Liver (tissue), 9 donors: ENCODE measurements around the gene OR2K2. TPM values are rescaled to one million over a fixed set of nuclear protein-coding genes. Genes with fewer than 3 reads are reported as not detected.

Experiments used
- DNase-seq: peaks from one replicate; pipeline ENCODE4 v3.0.0-alpha.2; 2017; ENCODE audit warnings: low spot score
- H3K27ac ChIP-seq, 2 donors: one replicate each; pipeline ENCODE4 v1.7.0; 2013; ENCODE audit warnings: inconsistent platforms in 2 of 2, low read length in 2 of 2, control low read depth in 1 of 2, low read depth in 1 of 2, mild to moderate bottlenecking in 1 of 2
- H3K27me3 ChIP-seq, 4 donors: one replicate each; pipeline versions ENCODE4 v1.6.1 to v1.7.0; 2013; ENCODE audit warnings: low read length in 3 of 4, inconsistent platforms in 1 of 4, mild to moderate bottlenecking in 1 of 4, moderate library complexity in 1 of 4; ENCODE audit not compliant: control insufficient read depth in 4 of 4, insufficient read depth in 4 of 4
- H3K36me3 ChIP-seq, 4 donors: one replicate each; pipeline versions ENCODE4 v1.6.1 to v1.7.0; 2013; ENCODE audit warnings: low read length in 3 of 4, mild to moderate bottlenecking in 3 of 4, low read depth in 1 of 4, moderate library complexity in 1 of 4; ENCODE audit not compliant: control insufficient read depth in 4 of 4, insufficient read depth in 3 of 4
- H3K4me1 ChIP-seq, 4 donors: one replicate each; pipeline versions ENCODE4 v1.6.1 to v1.7.0; 2013; ENCODE audit warnings: low read length in 3 of 4, mild to moderate bottlenecking in 3 of 4, moderate library complexity in 1 of 4; ENCODE audit not compliant: control insufficient read depth in 4 of 4, insufficient read depth in 4 of 4
- H3K4me3 ChIP-seq, 3 donors: one replicate each; pipeline versions ENCODE4 v1.6.1 to v1.7.0; 2013; ENCODE audit warnings: low read length in 3 of 3, control low read depth in 1 of 3, low read depth in 1 of 3, mild to moderate bottlenecking in 1 of 3
- H3K9ac ChIP-seq, 2 donors: one replicate each; pipeline ENCODE4 v1.7.0; 2013; ENCODE audit warnings: low read length in 2 of 2, mild to moderate bottlenecking in 2 of 2, moderate library complexity in 2 of 2, control low read depth in 1 of 2, low read depth in 1 of 2
- H3K9me3 ChIP-seq, 4 donors: one replicate each; pipeline versions ENCODE4 v1.6.1 to v1.7.0; 2013; ENCODE audit warnings: low read length in 3 of 4; ENCODE audit not compliant: control insufficient read depth in 4 of 4
- ATF3 ChIP-seq: IDR thresholded peaks from 2 replicates; pipeline ENCODE4 v1.6.1; 2016; ENCODE audit warnings: antibody characterized with exemption
- EGR1 ChIP-seq, 2 donors: IDR thresholded peaks; 2 replicates each; pipeline ENCODE4 v1.6.1; 2016 to 2018; ENCODE audit warnings: antibody characterized with exemption in 2 of 2, low read depth in 2 of 2
- FOXA1 ChIP-seq: IDR thresholded peaks from 2 replicates; pipeline ENCODE4 v1.6.1; 2016; ENCODE audit warnings: antibody characterized with exemption
- FOXA2 ChIP-seq: IDR thresholded peaks from 2 replicates; pipeline ENCODE4 v1.6.1; 2016; ENCODE audit warnings: antibody characterized with exemption
- GABPA ChIP-seq, 2 donors: IDR thresholded peaks in 1 of 2; conservative IDR thresholded peaks in 1 of 2; 2 replicates each; pipeline ENCODE4 v1.6.1; 2016; ENCODE audit warnings: antibody characterized with exemption in 2 of 2, mild to moderate bottlenecking in 1 of 2, moderate library complexity in 1 of 2
- HNF4A ChIP-seq, 2 donors: conservative IDR thresholded peaks; 2 replicates each; pipeline ENCODE4 v1.6.1; 2016; ENCODE audit warnings: antibody characterized with exemption in 2 of 2, mild to moderate bottlenecking in 2 of 2
- JUND ChIP-seq, 2 donors: IDR thresholded peaks; 2 replicates each; pipeline ENCODE4 v1.6.1; 2016; ENCODE audit warnings: antibody characterized with exemption in 2 of 2
- NR2F2 ChIP-seq: IDR thresholded peaks from 2 replicates; pipeline ENCODE4 v1.6.1; 2016; ENCODE audit warnings: antibody characterized with exemption
- RAD21 ChIP-seq, 2 donors: IDR thresholded peaks; 2 replicates each; pipeline ENCODE4 v1.6.1; 2016; ENCODE audit warnings: antibody characterized with exemption in 2 of 2, mild to moderate bottlenecking in 2 of 2
- RXRA ChIP-seq, 2 donors: IDR thresholded peaks; 2 replicates each; pipeline ENCODE4 v1.6.1; 2017 to 2018; ENCODE audit warnings: antibody characterized with exemption in 2 of 2, mild to moderate bottlenecking in 1 of 2
- SP1 ChIP-seq: IDR thresholded peaks from 2 replicates; pipeline ENCODE4 v1.6.1; 2018; ENCODE audit warnings: antibody characterized with exemption, mild to moderate bottlenecking
- TAF1 ChIP-seq: conservative IDR thresholded peaks from 2 replicates; pipeline ENCODE4 v1.6.1; 2016; ENCODE audit warnings: antibody characterized with exemption, mild to moderate bottlenecking
- ZBTB33 ChIP-seq: IDR thresholded peaks from 2 replicates; pipeline ENCODE4 v1.6.1; 2016; ENCODE audit warnings: antibody characterized with exemption
- WGBS: extraction: QIAGEN DNeasy Blood & Tissue Kit; methylation state at CpG from one replicate; pipeline ENCODE4 v1.1.7; 2013; 5-methylcytosine and 5-hydroxymethylcytosine counted together
- polyA plus RNA-seq, 2 donors: library from polyadenylated mRNA; stranded (reverse) in 1 of 2; unstranded in 1 of 2; fragments of 200-250 nt in 1 of 2; fragments of >200 nt in 1 of 2; fragmentation: Nextera tagmentation in 1 of 2; extraction: Ambion mirVana in 1 of 2; gene quantifications; one replicate each; pipeline versions ENCODE4 v1.2.1 to v1.2.3, GENCODE V29; 2013 to 2015
- total RNA-seq, 2 donors: library from RNA; depleted of rRNA; stranded (reverse); fragments of >200 nt; gene quantifications; one replicate each; pipeline ENCODE4 v1.2.3, GENCODE V29; 2014
- TF ChIP-seq, protein P1 (sequence below): IDR thresholded peaks from 2 replicates; pipeline ENCODE4 v1.6.1; 2016; ENCODE audit warnings: antibody characterized with exemption, mild to moderate bottlenecking
- donor health status: healthy.
- donor health status: healthy.
- donor health status: healthy.
- donor health status: healthy.
- donor health status: healthy.

The OR2K2 gene
- total and polyA plus RNA-seq, 4 donors, result not detected

- no peak overlapping the region for H3K9ac ChIP-seq
- TF ChIP-seq NR2F2, result no peak
- no peak for TF ChIP-seq ATF3
- no peak for TF ChIP-seq HNF4A (conservative IDR thresholded peaks at IDR 0.05)
- TF ChIP-seq RAD21 (IDR thresholded peaks at IDR 0.05), result no peak
- no peak for TF ChIP-seq ZBTB33
- TF ChIP-seq FOXA2, result no peak
- no peak for TF ChIP-seq EGR1 (IDR thresholded peaks at IDR 0.05; ENCODE audit: low read depth in 2 of 2)
- TF ChIP-seq, protein P1, sequence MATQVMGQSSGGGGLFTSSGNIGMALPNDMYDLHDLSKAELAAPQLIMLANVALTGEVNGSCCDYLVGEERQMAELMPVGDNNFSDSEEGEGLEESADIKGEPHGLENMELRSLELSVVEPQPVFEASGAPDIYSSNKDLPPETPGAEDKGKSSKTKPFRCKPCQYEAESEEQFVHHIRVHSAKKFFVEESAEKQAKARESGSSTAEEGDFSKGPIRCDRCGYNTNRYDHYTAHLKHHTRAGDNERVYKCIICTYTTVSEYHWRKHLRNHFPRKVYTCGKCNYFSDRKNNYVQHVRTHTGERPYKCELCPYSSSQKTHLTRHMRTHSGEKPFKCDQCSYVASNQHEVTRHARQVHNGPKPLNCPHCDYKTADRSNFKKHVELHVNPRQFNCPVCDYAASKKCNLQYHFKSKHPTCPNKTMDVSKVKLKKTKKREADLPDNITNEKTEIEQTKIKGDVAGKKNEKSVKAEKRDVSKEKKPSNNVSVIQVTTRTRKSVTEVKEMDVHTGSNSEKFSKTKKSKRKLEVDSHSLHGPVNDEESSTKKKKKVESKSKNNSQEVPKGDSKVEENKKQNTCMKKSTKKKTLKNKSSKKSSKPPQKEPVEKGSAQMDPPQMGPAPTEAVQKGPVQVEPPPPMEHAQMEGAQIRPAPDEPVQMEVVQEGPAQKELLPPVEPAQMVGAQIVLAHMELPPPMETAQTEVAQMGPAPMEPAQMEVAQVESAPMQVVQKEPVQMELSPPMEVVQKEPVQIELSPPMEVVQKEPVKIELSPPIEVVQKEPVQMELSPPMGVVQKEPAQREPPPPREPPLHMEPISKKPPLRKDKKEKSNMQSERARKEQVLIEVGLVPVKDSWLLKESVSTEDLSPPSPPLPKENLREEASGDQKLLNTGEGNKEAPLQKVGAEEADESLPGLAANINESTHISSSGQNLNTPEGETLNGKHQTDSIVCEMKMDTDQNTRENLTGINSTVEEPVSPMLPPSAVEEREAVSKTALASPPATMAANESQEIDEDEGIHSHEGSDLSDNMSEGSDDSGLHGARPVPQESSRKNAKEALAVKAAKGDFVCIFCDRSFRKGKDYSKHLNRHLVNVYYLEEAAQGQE, result no peak
- no peak for TF ChIP-seq JUND (IDR thresholded peaks at IDR 0.05)
- no peak for TF ChIP-seq TAF1
- WGBS, result 97% methylated on average over 2 of the region's 2 CpGs
- no peak for DNase-seq
- no peaks in the 10 kb centered on the region for H3K4me1 ChIP-seq
- H3K4me3 ChIP-seq, result no peak overlapping the region
- H3K9me3 ChIP-seq, result no peaks in the 10 kb centered on the region
- no peaks in the 10 kb centered on the region for H3K27me3 ChIP-seq
- peaks cover 8 to 74% (median 61%) of the 10 kb centered on the region in 4 donors for H3K36me3 ChIP-seq
- H3K27ac ChIP-seq, result no peak overlapping the region
Measured at GRCh38 chr9:111375062-111375461, 45.0 kb upstream of the OR2K2 start.

GRCh38 chr9:111372297-111372696 lies 42.3 kb upstream of the OR2K2 start:
- WGBS, result 96% methylated on average over 6 of the region's 6 CpGs
- TF ChIP-seq NR2F2 (no peak), RXRA (IDR thresholded peaks at IDR 0.05) (no peak), FOXA1 (no peak), EGR1 (IDR thresholded peaks at IDR 0.05; ENCODE audit: low read depth in 2 of 2) (no peak), GABPA (IDR thresholded peaks at IDR 0.05 in 1 of 2, conservative IDR thresholded peaks at IDR 0.05 in 1 of 2) (no peak), SP1 (no peak), TAF1 (no peak), ZBTB33 (no peak)
- TF ChIP-seq, protein P1, result no peak
- no peaks in the 10 kb centered on the region for H3K9me3 ChIP-seq
- H3K4me3 ChIP-seq, result no peak overlapping the region
- no peak overlapping the region for H3K9ac ChIP-seq
- peaks cover 9 to 86% (median 73%) of the 10 kb centered on the region in 4 donors for H3K36me3 ChIP-seq
- H3K27me3 ChIP-seq, result no peaks in the 10 kb centered on the region
- DNase-seq, result no peak
- H3K4me1 ChIP-seq, result no peaks in the 10 kb centered on the region
- H3K27ac ChIP-seq, result no peak overlapping the region
